ENCODE results near the gene ENPP7.

DNA sequence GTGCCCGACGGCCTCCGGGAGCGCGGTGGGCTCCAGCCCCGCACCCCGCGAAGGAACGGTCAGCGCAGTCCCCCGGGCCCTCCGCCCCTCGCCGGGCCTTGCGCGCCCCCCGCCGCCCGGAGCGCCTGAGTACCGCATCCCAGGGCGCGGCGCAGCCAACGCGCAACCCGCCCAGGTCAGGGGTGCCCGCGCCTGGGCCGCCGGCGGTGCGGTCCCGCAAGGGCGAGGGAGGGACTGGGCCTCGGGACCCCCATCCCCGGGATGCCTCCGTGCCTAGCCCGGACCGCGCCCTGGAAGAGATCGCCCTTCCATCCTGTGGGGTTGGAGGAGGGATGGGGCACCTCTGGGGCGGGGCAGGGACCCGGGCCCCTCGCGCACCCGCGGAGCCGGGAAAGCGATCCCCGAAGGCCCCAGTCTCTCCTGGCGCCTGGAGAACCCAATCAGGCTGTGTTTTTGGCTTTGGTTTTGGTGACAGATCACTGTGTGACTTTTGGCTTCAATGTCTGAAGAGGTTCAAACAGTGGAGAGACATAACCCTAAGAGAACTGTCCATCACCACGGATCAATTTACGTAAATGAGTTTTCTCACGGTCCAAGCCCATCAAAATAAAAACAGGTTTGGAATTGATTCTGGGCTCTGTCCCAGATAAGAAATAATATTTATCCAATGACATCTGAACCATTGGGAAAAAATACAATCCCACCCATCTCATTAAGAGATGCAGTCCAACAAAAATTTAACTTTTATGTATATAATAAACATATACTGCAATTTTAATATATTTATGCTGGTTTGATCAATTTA lies 17.8 kb downstream of the ENPP7 start:
- TF ChIP-seq, protein P1, sequence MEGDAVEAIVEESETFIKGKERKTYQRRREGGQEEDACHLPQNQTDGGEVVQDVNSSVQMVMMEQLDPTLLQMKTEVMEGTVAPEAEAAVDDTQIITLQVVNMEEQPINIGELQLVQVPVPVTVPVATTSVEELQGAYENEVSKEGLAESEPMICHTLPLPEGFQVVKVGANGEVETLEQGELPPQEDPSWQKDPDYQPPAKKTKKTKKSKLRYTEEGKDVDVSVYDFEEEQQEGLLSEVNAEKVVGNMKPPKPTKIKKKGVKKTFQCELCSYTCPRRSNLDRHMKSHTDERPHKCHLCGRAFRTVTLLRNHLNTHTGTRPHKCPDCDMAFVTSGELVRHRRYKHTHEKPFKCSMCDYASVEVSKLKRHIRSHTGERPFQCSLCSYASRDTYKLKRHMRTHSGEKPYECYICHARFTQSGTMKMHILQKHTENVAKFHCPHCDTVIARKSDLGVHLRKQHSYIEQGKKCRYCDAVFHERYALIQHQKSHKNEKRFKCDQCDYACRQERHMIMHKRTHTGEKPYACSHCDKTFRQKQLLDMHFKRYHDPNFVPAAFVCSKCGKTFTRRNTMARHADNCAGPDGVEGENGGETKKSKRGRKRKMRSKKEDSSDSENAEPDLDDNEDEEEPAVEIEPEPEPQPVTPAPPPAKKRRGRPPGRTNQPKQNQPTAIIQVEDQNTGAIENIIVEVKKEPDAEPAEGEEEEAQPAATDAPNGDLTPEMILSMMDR (IDR thresholded peaks at IDR 0.05; ENCODE audit: insufficient read depth, low read length, poor library complexity, severe bottlenecking): no peak
- no peak for TF ChIP-seq EZH2phosphoT487 (conservative IDR thresholded peaks at IDR 0.05; ENCODE audit: low read length)
